ENCODE results near the gene FUNDC1. TPM values are rescaled to one million over a fixed set of nuclear protein-coding genes. Genes with fewer than 3 reads are reported as not detected.

Gene FUNDC1
- total RNA-seq, 1 donor from 2014 or later = 2.4 TPM

- intact Hi-C loops (cut with DNase I) = no loop called here
- no peaks in the 10 kb centered on the region for H3K9me3 ChIP-seq
- no peak overlapping the region for H3K27ac ChIP-seq
- no peak for DNase-seq (ENCODE audit: low spot score in 2 of 2)
- no peaks in the 10 kb centered on the region for H3K27me3 ChIP-seq
- no peaks in the 10 kb centered on the region for H3K4me1 ChIP-seq
- peaks cover 0 to 5% of the 10 kb centered on the region in 2 donors for H3K36me3 ChIP-seq
- no peak for TF ChIP-seq CTCF (IDR thresholded peaks at IDR 0.05)
- H3K4me3 ChIP-seq = no peak overlapping the region
These were observed 13.3 kb downstream of the FUNDC1 start for GRCh38 chrX:44529310-44529709.

- Histone ChIP-seq H3K9me3 (no peaks in the 10 kb centered on the region), H3K27ac (no peak overlapping the region), H3K4me3 (no peak overlapping the region), H3K36me3 (no peaks in the 10 kb centered on the region), H3K27me3 (no peaks in the 10 kb centered on the region), H3K4me1 (no peaks in the 10 kb centered on the region)
- no peak for TF ChIP-seq CTCF (IDR thresholded peaks at IDR 0.05)
- intact Hi-C loops (cut with DNase I) = no loop called here
- no peak for DNase-seq (ENCODE audit: low spot score in 2 of 2)
These were observed 28.4 kb downstream of the FUNDC1 start for GRCh38 chrX:44514272-44514671.

- Histone ChIP-seq H3K27me3 (no peaks in the 10 kb centered on the region), H3K27ac (no peak overlapping the region), H3K9me3 (no peaks in the 10 kb centered on the region), H3K4me1 (no peaks in the 10 kb centered on the region), H3K4me3 (no peak overlapping the region), H3K36me3 (no peaks in the 10 kb centered on the region)
- intact Hi-C loops (cut with DNase I) = no loop called here
- no peak for DNase-seq (ENCODE audit: low spot score in 2 of 2)
- TF ChIP-seq CTCF (IDR thresholded peaks at IDR 0.05) = no peak
These were observed 35.4 kb downstream of the FUNDC1 start for GRCh38 chrX:44507292-44507691.

GRCh38 chrX:44506678-44507077, 36.0 kb downstream of the FUNDC1 start:
- no peaks in the 10 kb centered on the region for H3K27me3 ChIP-seq
- H3K36me3 ChIP-seq = no peaks in the 10 kb centered on the region
- TF ChIP-seq CTCF (IDR thresholded peaks at IDR 0.05) = no peak
- no peak overlapping the region for H3K27ac ChIP-seq
- no peak overlapping the region for H3K4me3 ChIP-seq
- no peak for DNase-seq (ENCODE audit: low spot score in 2 of 2)
- intact Hi-C loops (cut with DNase I) = no loop called here
- H3K9me3 ChIP-seq = no peaks in the 10 kb centered on the region
- no peaks in the 10 kb centered on the region for H3K4me1 ChIP-seq

- H3K4me3 ChIP-seq = no peak overlapping the region
- H3K36me3 ChIP-seq = no peaks in the 10 kb centered on the region
- H3K27ac ChIP-seq = no peak overlapping the region
- no peak for DNase-seq (ENCODE audit: low spot score in 2 of 2)
- no peak for TF ChIP-seq CTCF (IDR thresholded peaks at IDR 0.05)
- intact Hi-C loops (cut with DNase I) = no loop called here
- H3K9me3 ChIP-seq = no peaks in the 10 kb centered on the region
- no peaks in the 10 kb centered on the region for H3K4me1 ChIP-seq
- H3K27me3 ChIP-seq = no peaks in the 10 kb centered on the region
These were observed 39.1 kb downstream of the FUNDC1 start for GRCh38 chrX:44503560-44503959.

- Histone ChIP-seq H3K9me3 (no peaks in the 10 kb centered on the region), H3K4me1 (no peaks in the 10 kb centered on the region), H3K27ac (no peak overlapping the region), H3K4me3 (no peak overlapping the region), H3K27me3 (no peaks in the 10 kb centered on the region), H3K36me3 (no peaks in the 10 kb centered on the region)
- no peak for TF ChIP-seq CTCF (IDR thresholded peaks at IDR 0.05)
- intact Hi-C loops (cut with DNase I) = no loop called here
- no peak for DNase-seq (ENCODE audit: low spot score in 2 of 2)
These were observed 47.6 kb downstream of the FUNDC1 start for GRCh38 chrX:44495091-44495490.
